NAMALWA (cell line): ENCODE data around the gene COMMD10.
A peak's percentile ranks its signal among the peaks of the same experiment; 100 is the strongest.
"Not testable (repeated sequence)": the region's sequence is repeated elsewhere in the genome, so short reads cannot be mapped to it uniquely, and the experiment has no call there.

Source experiments
- DNase-seq: peaks from one replicate; pipeline ENCODE4 v3.0.0-alpha.2; 2015; ENCODE audit warnings: low spot score

Gene COMMD10

DNA sequence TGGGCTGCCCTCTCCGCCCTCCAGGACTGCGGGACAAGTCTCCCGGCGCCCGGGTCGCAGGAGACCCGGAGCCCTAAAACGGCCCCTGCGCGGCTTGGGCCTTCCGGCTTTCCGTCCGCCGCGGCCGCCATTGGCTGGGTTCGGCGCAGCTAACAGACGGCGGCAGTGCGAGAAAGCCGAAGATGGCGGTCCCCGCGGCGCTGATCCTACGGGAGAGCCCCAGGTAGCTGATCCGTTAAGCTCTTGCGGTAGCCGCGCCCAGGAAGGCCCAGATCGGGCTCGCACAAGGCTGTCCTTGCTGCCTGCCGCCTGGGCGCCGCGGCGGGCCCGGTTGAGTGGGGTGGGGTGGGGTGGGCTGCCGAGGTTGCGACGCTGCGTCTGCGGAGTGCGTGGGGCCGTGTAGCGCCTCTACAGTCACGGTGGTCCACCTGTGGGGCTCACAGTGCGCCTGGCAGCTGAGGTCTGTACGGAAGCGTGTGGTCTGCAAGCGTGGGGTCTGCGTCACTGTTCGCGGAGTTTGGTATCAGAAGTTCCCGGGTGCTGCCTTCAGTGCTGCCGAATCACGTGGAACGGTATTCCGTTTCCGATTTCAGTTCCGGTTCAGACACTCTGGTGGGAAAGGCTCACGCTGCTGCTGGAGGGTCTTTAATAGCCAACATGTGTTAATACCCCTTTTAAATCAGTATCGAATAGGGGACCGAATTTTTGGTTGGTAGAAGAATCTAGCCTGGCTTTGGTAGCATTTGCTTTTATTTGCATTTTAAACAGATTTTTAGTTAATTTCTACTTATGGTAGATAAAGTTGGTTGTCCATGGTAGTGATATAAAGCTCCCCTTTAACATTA is at the start of gene COMMD10:
Gene COMMD10 (plus strand): TSS at position 155 of the 845 bp plus-strand sequence.
- peak; percentile 89 for DNase-seq

DNA sequence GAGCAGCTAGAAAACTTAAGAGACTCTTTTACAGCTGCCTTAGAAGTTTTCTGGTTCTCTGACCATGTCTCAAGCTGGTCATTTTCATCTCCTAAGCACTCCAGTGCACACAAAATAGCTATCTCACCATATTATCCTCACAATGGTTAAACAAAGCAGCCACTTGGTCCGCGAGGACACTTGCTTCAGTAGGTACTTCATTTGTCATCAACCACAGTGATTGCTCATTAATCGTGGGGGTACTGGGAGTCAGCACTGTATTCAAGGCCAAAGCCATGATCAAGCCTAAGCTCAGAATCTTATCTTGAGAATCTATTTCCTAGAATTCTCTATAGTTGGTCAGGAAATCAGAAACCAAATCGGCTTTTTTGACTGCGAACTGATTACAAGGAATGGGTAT is 49.7 kb upstream of the COMMD10 start:
- no peak for DNase-seq

DNA sequence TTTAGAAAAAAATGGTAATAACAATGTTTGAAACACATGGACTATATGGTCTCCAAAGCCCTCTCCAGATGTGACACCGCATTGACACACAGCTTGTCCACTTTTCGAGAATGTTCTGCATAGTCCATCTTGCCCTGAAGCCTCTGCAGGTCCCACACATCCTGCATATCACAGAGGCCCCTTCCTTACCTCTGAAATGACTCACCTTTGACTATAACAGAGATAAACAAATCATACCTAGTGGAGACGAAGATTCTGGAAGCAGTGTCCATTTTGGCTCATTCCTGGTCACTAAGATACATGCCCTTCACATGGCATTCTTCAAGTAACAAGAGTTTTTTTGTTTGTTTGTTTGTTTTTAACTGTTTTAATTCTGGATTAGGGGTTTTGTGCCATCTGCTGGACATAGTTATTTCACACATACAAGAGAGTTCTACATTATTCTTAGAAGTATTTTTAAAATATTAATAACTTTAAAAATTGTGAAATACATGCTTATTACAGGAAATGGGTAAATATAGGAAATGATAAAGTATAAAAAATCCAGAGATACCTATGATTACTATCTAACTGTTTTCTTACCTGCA is 47.5 kb upstream of the COMMD10 start:
- peak; percentile 24 for DNase-seq

DNA sequence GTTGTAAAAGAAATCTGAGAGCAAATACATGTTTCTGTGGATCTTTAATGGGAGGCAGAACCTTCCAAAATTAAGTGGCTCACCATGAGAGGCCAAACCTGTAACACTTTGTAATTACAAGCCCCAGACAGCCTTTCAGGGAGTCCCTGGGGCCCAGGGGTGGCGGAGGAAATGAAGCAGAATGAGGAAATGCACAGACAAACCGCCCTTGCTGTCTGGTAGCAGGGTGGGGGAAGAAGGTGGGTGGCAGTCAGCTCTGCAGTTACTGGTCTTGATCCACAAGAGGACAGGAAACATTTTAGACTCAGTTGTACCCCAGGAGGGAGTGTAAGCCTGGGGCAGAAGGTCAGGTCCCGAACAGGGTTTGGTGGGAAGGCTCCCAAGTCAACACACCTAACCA is 46.0 kb upstream of the COMMD10 start:
- peak; percentile 52 for DNase-seq

DNA sequence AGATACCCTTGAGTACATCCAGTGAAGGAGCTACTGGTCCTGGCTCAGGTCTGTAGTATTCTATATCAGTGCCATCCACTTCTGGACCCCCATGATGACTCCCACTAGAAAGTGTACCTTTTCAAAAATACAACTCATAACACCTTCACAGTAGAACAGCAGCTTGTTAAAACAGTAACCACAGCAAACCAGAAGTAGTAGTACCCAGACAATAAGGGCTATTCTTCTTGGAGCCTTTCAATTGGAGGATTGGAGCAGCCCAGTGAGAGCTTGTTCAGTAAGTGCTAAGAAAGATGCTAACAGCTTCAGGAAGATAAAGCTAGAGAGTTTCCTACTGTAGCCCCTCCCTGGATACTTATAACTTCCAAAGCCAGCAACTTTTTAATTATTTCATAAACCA is 42.5 kb upstream of the COMMD10 start:
- no peak for DNase-seq

DNA sequence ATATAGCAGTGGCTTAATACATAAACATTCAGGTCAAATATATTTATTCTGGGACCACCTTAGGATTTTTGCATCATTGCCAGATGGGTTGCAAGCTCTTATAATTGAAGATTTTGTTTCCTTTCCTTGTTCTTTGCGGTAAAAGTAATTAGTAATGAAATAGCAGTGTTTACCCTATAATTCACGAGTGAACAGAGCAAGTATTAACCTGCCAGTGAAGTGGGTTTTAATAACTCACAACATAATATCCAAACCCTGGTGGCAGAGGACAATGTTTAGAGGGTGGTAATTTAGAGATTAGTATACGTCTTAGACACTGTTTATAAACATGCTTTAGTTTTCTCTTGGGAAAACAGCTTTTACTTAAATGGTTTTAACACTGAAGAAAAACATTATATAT is 40.8 kb upstream of the COMMD10 start:
- DNase-seq, result no peak

DNA sequence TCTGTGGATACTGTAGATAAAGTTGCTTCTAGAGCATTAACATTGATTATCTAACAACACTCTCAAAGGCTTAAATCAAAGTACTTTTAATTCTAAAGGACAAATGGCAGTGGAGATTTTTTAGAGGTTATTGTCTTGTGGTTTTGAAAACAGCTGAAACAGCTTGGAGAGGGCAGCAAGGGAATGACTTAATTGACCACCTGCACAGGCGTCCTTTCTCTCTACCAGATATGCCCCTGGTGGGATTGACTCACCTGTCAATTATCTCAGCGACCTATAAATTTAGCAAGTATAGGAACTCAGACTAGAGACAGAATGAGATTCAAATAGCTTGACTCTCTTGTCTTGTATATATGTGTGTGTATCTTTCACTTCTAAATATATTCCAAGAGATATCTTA is 39.0 kb upstream of the COMMD10 start:
- no peak for DNase-seq

DNA sequence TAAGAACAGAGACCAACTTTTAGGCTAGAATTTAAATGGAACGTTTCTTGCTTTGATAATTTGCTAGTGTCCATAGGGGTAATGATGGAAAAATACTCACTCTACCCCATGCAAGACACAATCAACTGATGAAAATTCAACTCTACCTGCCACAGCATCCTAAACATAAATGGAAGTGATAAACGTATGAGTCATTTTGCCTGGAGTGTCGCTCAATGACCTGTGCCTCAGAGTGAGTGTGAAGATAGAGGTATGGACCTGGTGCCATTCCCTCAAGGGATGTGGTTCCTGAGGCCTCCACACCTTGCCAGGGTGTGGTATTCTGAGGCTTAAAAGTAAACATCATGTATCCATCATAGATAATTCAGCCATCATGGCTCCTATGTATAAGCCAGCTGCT is 38.6 kb upstream of the COMMD10 start:
- no peak for DNase-seq

DNA sequence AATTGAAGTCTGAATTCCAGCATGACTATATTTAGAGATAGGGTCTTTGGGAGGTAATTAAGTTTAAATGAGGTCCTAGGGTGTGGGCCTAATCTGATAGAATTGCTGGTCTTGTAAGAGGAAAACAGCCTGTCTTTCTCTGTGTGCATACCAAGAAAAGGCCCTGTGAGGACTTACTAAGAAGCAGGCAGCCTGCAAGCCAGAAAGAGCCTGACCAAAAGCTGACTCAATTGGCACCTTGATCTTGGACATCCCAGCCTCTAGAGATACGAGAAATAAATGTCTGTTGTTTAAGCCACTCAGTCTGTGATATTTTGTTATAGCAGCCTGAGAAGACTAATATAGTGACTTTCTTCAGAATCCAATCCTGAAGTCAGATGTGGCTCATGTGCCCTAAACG is 38.0 kb upstream of the COMMD10 start:
- DNase-seq, result no peak

DNA sequence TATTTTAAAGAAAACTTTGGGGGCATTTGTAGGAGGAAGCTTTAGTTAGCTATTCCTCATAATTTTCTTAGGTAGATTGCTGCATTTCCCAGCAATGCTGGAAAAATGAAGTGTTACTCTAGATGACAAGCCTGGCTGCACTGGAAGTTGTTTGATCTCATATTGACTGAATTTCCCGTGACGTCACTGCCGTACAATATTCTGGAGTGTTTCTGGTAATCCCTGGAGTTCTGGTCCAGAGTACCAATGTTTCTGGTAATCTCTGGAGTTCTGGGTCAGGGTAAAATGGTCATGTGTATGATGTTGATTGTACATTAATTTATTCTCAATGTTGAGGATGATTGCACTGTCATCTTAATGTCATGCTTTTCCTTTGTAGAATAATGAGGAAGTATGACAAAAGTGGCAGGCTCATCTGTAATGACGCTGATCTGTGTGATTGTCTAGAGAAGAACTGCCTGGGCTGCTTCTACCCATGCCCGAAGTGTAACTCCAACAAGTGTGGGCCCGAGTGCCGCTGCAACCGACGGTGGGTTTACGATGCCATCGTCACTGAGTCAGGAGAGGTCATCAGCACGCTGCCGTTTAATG is 26.4 kb upstream of the COMMD10 start:
- no peak for DNase-seq

DNA sequence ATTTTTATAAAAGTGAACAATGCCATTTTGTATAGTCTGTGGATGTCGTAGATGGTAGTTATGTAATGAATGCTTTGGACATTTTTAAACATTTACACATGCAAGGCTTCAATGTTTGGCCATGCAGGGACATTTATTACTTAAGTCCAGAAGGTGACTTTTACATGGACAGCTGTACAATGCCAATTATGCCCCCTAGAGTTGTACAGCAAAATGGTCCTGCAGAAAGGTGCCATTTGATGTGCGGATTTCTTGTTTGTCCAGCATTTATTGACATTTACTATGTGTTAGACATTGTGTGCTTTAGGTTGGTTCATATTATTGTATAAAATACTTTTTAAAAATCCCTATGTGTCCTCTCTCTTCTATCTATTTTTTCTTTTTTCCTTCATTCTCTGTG is 22.5 kb upstream of the COMMD10 start:
- no peak for DNase-seq

DNA sequence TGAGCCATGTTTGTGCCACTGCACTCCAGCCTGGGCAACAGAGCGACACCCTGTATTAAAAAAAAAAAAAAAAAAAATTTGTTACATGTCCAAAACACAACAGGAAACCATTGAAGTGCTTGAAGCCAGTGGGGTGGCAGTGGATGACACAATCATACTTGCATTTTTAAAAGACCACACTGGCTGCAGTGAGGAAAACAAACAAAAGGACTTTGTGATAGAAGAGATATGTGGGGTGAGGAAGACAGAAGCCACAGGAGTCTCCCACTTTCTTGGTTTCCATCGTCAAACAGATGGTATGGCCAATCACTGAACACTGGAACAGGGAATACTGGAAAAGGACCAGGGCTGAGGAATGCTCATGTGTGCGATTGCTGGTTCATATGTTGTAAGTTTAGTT is 20.9 kb upstream of the COMMD10 start:
- DNase-seq, result no peak

DNA sequence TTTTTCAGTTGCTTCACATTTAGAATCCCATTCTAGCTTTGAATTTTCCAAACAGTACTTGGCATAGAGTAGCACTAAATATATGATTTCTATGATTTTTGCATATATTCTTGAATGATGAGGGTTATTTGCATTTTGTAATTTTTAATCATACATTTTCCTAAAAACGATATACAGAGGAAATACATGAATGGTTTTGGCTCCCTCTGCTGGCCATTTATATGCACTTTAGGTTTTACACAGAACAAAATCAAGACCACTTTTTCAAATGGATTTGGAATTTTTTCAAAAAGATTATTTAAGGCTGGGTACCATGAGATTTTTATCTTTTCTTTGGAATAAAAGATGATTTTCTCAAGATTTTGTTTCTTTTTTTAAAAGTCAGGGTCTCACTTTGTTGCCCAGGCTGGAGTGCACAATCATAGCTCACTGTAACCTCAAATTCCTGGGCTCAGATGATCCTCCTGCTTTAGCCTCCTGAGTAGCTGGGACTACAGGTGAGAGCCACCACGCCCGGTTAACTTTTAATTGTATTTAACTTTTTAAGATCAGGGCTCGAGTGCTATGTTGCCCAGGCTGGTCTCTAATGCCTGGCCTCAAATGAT is 16.7 kb upstream of the COMMD10 start:
- peak; percentile 77 for DNase-seq

DNA sequence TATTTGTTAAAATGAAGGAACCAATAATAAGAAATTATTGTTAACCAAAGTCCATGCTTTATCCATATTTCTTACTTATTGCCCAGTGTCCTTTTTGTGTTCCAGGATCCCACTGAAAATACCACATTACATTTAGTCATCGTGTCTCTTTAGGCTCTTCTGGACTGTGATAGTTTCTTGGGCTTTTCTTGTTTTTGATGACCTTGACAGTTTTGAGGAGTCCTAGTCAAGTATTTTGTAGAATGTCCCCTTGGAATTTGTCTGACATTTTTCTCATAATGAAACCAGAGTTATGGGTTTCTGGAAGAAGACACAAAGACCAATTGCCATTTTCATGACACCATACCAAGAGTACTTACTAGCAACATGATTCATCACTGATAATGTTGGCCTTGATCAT is 13.6 kb upstream of the COMMD10 start:
- DNase-seq, result no peak

DNA sequence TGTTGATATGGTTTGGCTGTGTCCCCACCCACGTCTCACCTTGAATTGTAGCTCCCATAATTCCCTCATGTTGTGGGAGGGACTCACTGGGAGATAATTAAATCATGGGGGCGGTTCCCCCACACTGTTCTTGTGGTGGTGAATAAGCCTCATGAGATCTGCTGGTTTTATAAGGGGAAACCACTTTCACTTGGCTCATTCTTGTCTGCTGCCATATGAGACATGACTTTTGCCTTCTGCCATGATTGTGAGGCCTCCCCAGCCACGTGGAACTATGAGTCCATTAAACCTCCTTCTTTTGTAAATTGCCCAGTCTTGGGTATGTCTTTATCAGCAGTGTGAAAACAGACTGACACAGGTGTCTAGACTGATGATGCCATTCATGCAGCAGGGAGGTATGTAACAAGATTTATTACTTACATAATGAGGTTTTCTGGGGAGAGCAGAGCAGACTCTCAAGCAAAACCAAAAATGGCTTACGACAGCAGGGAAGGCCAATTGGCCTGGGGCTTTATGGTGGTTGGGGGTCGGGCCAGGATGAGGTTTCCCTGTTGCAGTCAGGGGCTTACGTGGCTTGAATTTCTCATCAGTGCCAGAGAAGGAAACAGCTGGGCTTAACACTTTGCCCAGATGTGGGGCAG is 9.5 kb upstream of the COMMD10 start:
- peak; percentile 65 for DNase-seq

DNA sequence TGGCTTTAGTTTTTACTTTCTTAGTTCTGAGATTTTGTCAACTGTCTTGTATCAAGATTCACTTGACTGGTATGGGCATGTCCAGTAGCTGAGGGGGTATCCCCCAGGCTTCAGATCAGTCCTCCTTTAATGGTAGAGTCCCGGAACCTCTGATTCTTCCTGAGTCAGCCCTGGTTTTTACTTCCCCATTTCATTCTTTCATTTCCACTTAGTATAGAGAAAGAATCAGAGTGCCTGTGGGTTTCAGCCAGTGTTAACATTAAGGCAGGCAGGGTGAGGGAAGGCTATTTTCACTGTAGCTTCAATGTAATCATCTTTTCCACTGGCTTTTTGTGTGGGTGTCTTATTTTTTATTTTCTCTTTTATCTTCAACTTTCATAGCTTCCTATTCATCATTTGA is 8.3 kb upstream of the COMMD10 start:
- DNase-seq, result peak; percentile 78

DNA sequence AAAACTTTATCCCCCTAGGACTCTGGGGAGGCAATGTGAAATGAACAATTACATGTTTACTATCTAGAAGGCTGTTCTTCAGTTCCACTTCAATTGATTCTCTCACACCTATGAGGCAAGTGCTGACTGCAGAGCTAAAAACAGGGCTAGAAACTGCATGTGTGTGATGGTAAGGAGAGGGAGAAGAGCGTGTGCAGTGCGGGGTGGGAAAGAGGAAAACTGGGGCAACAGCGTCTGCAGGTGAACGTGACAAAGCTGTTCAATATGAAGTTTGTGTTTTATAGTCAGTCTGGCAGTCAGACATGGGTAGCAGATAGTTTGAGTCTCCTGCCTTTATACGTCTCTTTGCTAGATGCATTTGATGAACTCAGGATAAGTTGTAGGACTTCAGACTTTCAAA is 6.6 kb upstream of the COMMD10 start:
- DNase-seq, result no peak

DNA sequence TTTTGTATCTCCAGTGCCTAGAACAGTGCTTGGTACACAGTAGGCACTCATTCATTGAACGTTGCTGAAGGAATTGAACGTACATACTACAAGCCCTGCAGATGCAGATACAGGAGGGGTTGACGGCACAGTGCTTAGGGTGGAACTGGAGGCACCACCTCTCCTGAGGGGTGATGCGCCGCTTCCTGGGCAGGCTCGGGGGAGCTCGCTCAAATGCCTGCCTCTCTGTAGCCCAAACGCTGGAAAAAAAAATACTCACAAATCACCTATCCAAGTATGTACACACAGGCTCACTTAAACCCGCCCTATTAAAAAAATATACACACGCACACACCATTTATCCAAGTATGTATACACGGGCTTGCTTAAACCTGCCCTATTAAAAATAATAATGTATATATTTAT is 536 bp upstream of the COMMD10 start:
- DNase-seq, result no peak

DNA sequence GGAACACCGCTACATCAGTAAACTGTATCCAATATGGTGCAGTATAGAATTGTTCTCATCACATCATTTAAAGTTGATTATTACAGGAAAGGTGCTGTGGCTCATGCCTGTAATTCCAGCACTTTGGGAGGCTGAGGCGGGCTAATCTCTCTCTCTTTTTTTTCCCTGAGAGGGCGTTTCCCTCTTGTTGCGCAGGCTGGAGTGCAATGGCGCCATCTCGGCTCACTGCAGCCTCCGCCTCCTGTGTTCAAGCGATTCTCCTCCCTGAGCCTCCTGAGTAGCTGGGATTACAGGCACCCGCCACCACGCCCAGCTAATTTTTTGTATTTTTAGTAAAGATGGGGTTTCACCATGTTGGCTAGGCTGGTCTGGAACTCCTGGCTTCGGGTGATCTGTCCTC is 1.5 kb downstream of the COMMD10 start:
- DNase-seq, result not testable (repeated sequence)

DNA sequence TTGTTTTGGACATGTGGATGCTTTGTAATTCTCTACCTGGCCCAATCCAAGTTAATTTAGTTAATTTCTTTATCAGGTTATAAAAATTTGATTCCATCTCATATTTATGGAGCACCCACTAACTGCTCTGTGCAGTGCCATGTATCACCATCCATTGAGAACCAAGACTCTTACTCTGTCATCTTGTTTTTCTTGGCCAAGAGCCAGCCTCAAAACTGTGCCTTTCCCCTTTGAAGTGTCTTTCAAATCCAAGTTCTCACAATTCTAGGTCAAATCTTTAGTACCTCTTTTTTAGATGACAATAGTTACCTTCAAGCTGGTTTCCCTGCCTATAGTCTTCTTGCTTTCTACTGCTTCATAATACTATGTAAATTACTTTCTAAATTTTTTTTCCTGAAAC is 3.2 kb downstream of the COMMD10 start:
- no peak for DNase-seq

DNA sequence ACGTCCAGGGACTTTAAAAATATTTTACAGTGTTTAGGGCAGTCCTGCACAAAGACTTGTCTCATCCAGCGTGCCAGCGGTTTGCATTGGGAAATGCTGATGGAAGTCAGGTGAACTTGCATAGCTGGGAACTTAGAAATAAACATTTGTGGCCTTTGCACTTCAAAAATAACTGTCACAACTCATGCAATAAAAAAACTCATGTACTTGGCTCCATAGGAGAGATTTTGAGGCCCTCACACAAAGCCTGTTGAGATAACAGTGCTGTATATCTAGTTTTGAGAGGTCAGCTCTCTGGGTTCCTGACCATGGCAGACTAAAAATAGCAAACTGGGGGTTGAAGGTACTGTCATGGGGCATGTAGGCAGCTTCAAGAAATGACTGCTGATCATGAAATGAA is 5.5 kb downstream of the COMMD10 start:
- no peak for DNase-seq

DNA sequence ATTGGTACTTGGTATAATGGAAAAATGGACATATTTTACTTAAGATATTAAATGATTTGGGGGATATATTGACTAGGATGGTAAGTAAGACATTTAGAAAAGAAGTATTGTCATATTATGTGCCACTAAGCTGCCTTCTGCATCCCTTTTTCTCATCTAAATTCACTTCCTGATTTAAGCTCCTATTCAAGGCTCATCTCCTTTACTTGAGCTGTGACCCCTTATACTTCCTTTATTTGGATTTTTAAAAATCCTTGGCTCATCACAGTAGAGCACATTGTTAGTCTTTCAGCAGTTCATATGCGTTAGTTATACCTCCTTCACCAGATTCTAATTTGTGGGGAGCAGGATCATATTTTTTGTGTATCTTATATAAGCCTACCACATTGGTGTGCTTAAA is 6.6 kb downstream of the COMMD10 start:
- no peak for DNase-seq

DNA sequence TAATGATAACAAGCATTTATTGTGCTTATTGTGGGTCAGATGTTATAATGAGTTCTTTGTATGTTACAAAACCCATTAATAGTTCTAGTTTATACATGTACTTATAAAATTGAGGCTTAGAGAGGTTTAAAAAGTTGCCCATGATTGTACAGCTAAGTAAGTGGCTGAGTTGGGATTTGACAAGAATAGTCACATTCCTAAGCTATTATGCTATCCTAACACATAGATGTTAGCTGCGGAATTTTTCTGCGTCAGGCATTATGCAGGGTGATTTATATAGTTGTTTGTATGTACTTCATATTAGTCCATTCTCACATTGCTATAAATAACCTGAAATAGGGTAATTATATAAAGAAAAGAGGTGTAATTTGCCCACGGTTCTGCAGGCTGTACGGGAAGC is 12.5 kb downstream of the COMMD10 start:
- DNase-seq, result no peak
